22Rv1 (cell line): ENCODE data around the gene INTS1.
"Not testable (repeated sequence)": the region's sequence is repeated elsewhere in the genome, so short reads cannot be mapped to it uniquely, and the experiment has no call there.

ENCODE experiments used
- H3K27ac ChIP-seq: fragments of 450-650 bp; 2 replicates; pipeline ENCODE4 v1.5.1; 2017
- CTCF ChIP-seq: fragments of 450-650 bp; IDR thresholded peaks from 2 replicates; pipeline ENCODE4 v1.5.1; 2017; ENCODE audit warnings: mild to moderate bottlenecking
- ZFX ChIP-seq: fragments of 450-650 bp; IDR thresholded peaks from 2 replicates; pipeline ENCODE4 v1.6.1; 2017; ENCODE audit warnings: antibody characterized with exemption, borderline replicate concordance

Gene INTS1

GRCh38 chr7:1521456-1521855 is 17.3 kb upstream of the INTS1 start:
- no peak for TF ChIP-seq CTCF
- no peak for TF ChIP-seq ZFX
- H3K27ac ChIP-seq: no peak overlapping the region

GRCh38 chr7:1520539-1521234 is 16.5 kb upstream of the INTS1 start:
- TF ChIP-seq ZFX (no peak), CTCF (no peak)
- no peak overlapping the region for H3K27ac ChIP-seq

- not testable (repeated sequence) for H3K27ac ChIP-seq
Observed at GRCh38 chr7:1519322-1519922, 15.2 kb upstream of the INTS1 start.

GRCh38 chr7:1516586-1517251 is 12.5 kb upstream of the INTS1 start:
- peak overlapping the region; percentile 52 for H3K27ac ChIP-seq
- TF ChIP-seq ZFX (no peak), CTCF (no peak)

- not testable (repeated sequence) for H3K27ac ChIP-seq
Observed at GRCh38 chr7:1515509-1515967, 11.3 kb upstream of the INTS1 start.

GRCh38 chr7:1514995-1515401 is 10.8 kb upstream of the INTS1 start:
- H3K27ac ChIP-seq: no peak overlapping the region

GRCh38 chr7:1514407-1514806 is 10.2 kb upstream of the INTS1 start:
- TF ChIP-seq ZFX: no peak
- H3K27ac ChIP-seq: no peak overlapping the region

More at GRCh38 chr7:1514995-1515401, 10.8 kb upstream of the INTS1 start:
- TF ChIP-seq CTCF (no peak), ZFX (no peak)

- TF ChIP-seq CTCF (no peak), ZFX (no peak)
- H3K27ac ChIP-seq: no peak overlapping the region
Observed at GRCh38 chr7:1513657-1514095, 9.5 kb upstream of the INTS1 start.
